Activated T-helper 1 cell treated with anti-CD3 and anti-CD28 coated beads, Interleukin-12 subunit alpha, Interleukin-12 subunit beta, Interleukin-2, Interleukin-4 antibody, amounts not matched to agents 30 ng/mL and 10 ng/mL and 1 ng/mL, durations not matched to agents 14 hours and 24 hours and 36 hours (primary cell): ENCODE results near the gene ANK2. TPM values are rescaled to one million over a fixed set of nuclear protein-coding genes. Genes with fewer than 3 reads are reported as not detected.
"Not testable (repeated sequence)": the region's sequence is repeated elsewhere in the genome, so short reads cannot be mapped to it uniquely, and the experiment has no call there.

ENCODE experiments used
- DNase-seq: peaks from one replicate; pipeline ENCODE4 v3.0.0; 2021; ENCODE audit warnings: low spot score
- H3K27ac Mint-ChIP-seq: one replicate; pipeline ENCODE4 v1.8.0; 2021; ENCODE audit warnings: mild to moderate bottlenecking, mixed read lengths
- H3K27me3 Mint-ChIP-seq: one replicate; pipeline ENCODE4 v1.8.0; 2022; ENCODE audit warnings: mild to moderate bottlenecking, moderate library complexity, mixed read lengths; ENCODE audit not compliant: insufficient read depth
- H3K36me3 Mint-ChIP-seq: one replicate; pipeline ENCODE4 v1.8.0; 2021; ENCODE audit warnings: low read depth, mixed read lengths
- H3K4me1 Mint-ChIP-seq: one replicate; pipeline ENCODE4 v1.8.0; 2021; ENCODE audit warnings: low read depth, mixed read lengths
- H3K4me3 Mint-ChIP-seq: one replicate; pipeline ENCODE4 v1.8.0; 2021; ENCODE audit warnings: mild to moderate bottlenecking, moderate library complexity, mixed read lengths
- H3K9me3 Mint-ChIP-seq: one replicate; pipeline ENCODE4 v1.8.0; 2021; ENCODE audit warnings: mixed read lengths
- intact Hi-C: fragments of 100-400 bp; cut with micrococcal nuclease; formaldehyde crosslinking; loops from one replicate; pipeline ENCODE4 v1.15.1; 2024
- total RNA-seq: library from RNA; stranded (reverse); gene quantifications from 2 replicates; pipeline ENCODE4 v1.2.3, GENCODE V29; 2022

The ANK2 gene
- total RNA-seq, 1 donor from 2014 or later: 3.1 TPM

DNA sequence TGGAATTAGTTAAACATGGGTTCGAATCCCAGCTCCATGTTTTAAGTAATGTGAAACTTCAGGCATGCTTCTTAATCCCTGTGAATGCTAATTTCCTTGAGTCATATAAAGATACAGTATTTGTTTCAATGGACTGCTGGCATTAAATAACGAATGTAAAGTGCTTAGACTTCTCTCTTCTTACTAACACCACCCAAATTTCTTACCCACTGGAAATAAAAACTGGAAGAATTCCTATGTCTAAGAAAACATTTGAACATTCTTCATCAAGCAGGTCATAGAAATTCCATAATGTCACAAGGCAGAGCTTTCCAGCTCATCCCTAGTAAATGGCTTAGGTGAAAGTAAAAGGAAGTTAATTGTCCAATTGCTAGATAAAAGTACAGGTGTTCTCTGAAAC lies 172.5 kb downstream of the ANK2 start:
- Mint-ChIP-seq H3K9me3 (no peaks in the 10 kb centered on the region), H3K4me3 (no peak overlapping the region), H3K36me3 (no peaks in the 10 kb centered on the region), H3K27me3 (peaks cover 4% of the 10 kb centered on the region), H3K4me1 (no peaks in the 10 kb centered on the region), H3K27ac (no peak overlapping the region)
- intact Hi-C loops: no loop called here
- no peak for DNase-seq

DNA sequence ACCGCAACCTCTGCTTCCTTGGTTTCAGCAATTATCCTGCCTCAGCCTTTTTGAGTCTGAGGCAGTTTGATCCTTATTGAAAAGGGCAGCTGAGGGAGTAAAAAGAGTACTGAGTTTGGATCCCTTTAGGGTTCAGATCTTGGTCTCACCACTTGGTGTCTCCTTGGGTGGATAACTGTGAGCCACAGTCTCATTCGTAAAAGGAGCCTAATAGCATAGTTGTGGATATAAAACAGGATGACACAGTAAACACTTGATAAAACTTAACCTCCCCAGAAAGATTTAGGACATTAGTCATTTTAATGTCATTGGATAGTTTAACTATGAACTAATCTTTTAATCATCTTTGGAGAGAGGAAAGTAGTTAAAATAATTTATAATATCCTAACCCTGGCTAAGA lies 173.0 kb downstream of the ANK2 start:
- no peak overlapping the region for H3K27ac Mint-ChIP-seq
- DNase-seq: no peak
- H3K4me3 Mint-ChIP-seq: no peak overlapping the region
- no peaks in the 10 kb centered on the region for H3K36me3 Mint-ChIP-seq
- peaks cover 4% of the 10 kb centered on the region for H3K27me3 Mint-ChIP-seq
- no peaks in the 10 kb centered on the region for H3K4me1 Mint-ChIP-seq
- no peaks in the 10 kb centered on the region for H3K9me3 Mint-ChIP-seq
- intact Hi-C loops: no loop called here

DNA sequence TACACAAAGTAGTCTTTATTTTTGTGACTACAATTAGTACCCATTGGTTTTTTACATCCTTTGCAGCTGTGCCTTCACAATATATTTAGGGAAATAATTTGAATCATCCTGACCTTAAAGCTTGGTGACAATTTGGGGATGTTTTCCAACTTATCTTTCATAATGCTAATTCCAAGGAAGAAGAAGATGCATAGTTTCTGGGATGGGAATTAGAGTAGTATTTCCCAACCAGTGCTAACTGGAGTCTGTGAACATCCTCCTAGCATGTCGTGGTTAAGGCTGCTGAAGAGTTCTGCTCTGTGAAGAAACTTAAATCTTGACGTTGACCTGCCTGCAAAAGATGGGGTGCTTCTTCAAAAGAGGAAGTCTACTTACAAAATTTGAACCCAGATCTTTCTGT lies 173.5 kb downstream of the ANK2 start:
- no peak overlapping the region for H3K4me3 Mint-ChIP-seq
- H3K4me1 Mint-ChIP-seq: no peaks in the 10 kb centered on the region
- peaks cover 4% of the 10 kb centered on the region for H3K27me3 Mint-ChIP-seq
- intact Hi-C loops: no loop called here
- H3K9me3 Mint-ChIP-seq: no peaks in the 10 kb centered on the region
- no peak for DNase-seq
- no peaks in the 10 kb centered on the region for H3K36me3 Mint-ChIP-seq
- no peak overlapping the region for H3K27ac Mint-ChIP-seq

DNA sequence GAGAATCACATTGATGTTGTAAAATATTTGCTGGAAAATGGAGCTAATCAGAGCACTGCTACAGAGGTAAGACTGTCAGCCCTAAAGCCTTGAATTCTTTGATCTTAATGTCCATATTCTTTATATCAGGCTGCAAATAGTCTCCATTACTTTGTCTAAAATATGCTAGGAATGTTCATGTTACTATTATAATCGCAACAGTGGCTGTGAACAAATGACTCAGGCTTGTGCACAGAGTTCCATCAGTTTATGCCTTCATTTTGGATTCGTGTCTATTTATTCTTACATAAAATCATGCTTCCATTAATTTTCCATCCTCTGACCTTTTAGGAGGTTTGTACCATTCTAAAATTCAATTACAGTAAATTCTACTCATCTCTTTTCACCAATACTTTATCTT lies 182.7 kb downstream of the ANK2 start:
- intact Hi-C loops: no loop called here
- Mint-ChIP-seq H3K27ac (no peak overlapping the region), H3K9me3 (no peaks in the 10 kb centered on the region), H3K4me1 (no peaks in the 10 kb centered on the region), H3K36me3 (no peaks in the 10 kb centered on the region), H3K4me3 (no peak overlapping the region), H3K27me3 (no peaks in the 10 kb centered on the region)
- DNase-seq: no peak

- Mint-ChIP-seq H3K27me3 (no peaks in the 10 kb centered on the region), H3K4me3 (no peak overlapping the region), H3K36me3 (no peaks in the 10 kb centered on the region), H3K9me3 (no peaks in the 10 kb centered on the region), H3K27ac (no peak overlapping the region), H3K4me1 (no peaks in the 10 kb centered on the region)
- no peak for DNase-seq
- intact Hi-C loops: no loop called here
Measured at GRCh38 chr4:113236916-113237315, 187.5 kb downstream of the ANK2 start.

- Mint-ChIP-seq H3K4me3 (no peak overlapping the region), H3K4me1 (no peaks in the 10 kb centered on the region), H3K27me3 (peaks cover 2% of the 10 kb centered on the region), H3K27ac (no peak overlapping the region), H3K9me3 (no peaks in the 10 kb centered on the region), H3K36me3 (no peaks in the 10 kb centered on the region)
- intact Hi-C loops: no loop called here
- no peak for DNase-seq
Measured at GRCh38 chr4:113243312-113243711, 193.9 kb downstream of the ANK2 start.

DNA sequence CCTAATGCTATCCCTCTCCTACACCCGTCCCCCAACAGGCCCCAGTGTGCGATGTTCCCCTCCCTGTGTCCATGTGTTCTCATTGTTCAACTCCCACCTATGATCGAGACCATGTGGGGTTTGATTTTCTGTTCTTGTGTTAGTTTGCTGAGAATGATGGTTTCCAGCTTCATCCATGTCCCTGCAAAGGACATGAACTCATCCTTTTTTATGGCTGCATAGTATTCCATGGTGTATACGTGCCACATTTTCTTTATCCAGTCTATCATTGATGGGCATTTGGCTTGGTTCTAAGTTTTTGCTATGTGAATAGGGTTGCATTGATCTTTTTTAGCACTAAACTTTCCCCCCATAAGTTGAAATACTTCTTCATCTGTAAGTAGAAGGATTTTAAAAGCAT lies 195.3 kb downstream of the ANK2 start:
- H3K27ac Mint-ChIP-seq, H3K27me3 Mint-ChIP-seq, H3K4me1 Mint-ChIP-seq, H3K9me3 Mint-ChIP-seq, DNase-seq, H3K36me3 Mint-ChIP-seq, intact Hi-C loops, H3K4me3 Mint-ChIP-seq: not testable (repeated sequence)

- Mint-ChIP-seq H3K9me3 (no peaks in the 10 kb centered on the region), H3K36me3 (no peaks in the 10 kb centered on the region), H3K4me3 (no peak overlapping the region), H3K27ac (no peak overlapping the region), H3K4me1 (no peaks in the 10 kb centered on the region), H3K27me3 (peaks cover 4% of the 10 kb centered on the region)
- intact Hi-C loops: no loop called here
- DNase-seq: no peak
Measured at GRCh38 chr4:113248320-113248719, 198.9 kb downstream of the ANK2 start.

- no peak for DNase-seq
- Mint-ChIP-seq H3K27me3 (no peaks in the 10 kb centered on the region), H3K4me3 (no peak overlapping the region), H3K36me3 (no peaks in the 10 kb centered on the region), H3K9me3 (no peaks in the 10 kb centered on the region), H3K4me1 (no peaks in the 10 kb centered on the region), H3K27ac (no peak overlapping the region)
- intact Hi-C loops: no loop called here
Measured at GRCh38 chr4:113255628-113256027, 206.2 kb downstream of the ANK2 start.

GRCh38 chr4:113256946-113257345 lies 207.5 kb downstream of the ANK2 start:
- H3K27ac Mint-ChIP-seq: no peak overlapping the region
- no peaks in the 10 kb centered on the region for H3K27me3 Mint-ChIP-seq
- intact Hi-C loops: no loop called here
- H3K9me3 Mint-ChIP-seq: no peaks in the 10 kb centered on the region
- no peak overlapping the region for H3K4me3 Mint-ChIP-seq
- no peak for DNase-seq
- H3K4me1 Mint-ChIP-seq: no peaks in the 10 kb centered on the region
- H3K36me3 Mint-ChIP-seq: no peaks in the 10 kb centered on the region

- H3K4me3 Mint-ChIP-seq: no peak overlapping the region
- no peak overlapping the region for H3K27ac Mint-ChIP-seq
- intact Hi-C loops: no loop called here
Measured at GRCh38 chr4:113260688-113261087, 211.2 kb downstream of the ANK2 start.

GRCh38 chr4:113263274-113263673 lies 213.8 kb downstream of the ANK2 start:
- Mint-ChIP-seq H3K9me3 (no peaks in the 10 kb centered on the region), H3K4me3 (no peak overlapping the region), H3K4me1 (no peaks in the 10 kb centered on the region), H3K27me3 (peaks cover 1% of the 10 kb centered on the region), H3K36me3 (no peaks in the 10 kb centered on the region), H3K27ac (no peak overlapping the region)
- intact Hi-C loops: no loop called here
- no peak for DNase-seq

More at GRCh38 chr4:113260688-113261087, 211.2 kb downstream of the ANK2 start:
- H3K4me1 Mint-ChIP-seq: no peaks in the 10 kb centered on the region
- no peaks in the 10 kb centered on the region for H3K9me3 Mint-ChIP-seq
- H3K27me3 Mint-ChIP-seq: peaks cover 1% of the 10 kb centered on the region
- no peak for DNase-seq
- H3K36me3 Mint-ChIP-seq: no peaks in the 10 kb centered on the region

- intact Hi-C loops: no loop called here
- Mint-ChIP-seq H3K4me1 (no peaks in the 10 kb centered on the region), H3K27me3 (peaks cover 3% of the 10 kb centered on the region), H3K27ac (no peak overlapping the region), H3K36me3 (no peaks in the 10 kb centered on the region), H3K4me3 (no peak overlapping the region), H3K9me3 (no peaks in the 10 kb centered on the region)
- no peak for DNase-seq
Measured at GRCh38 chr4:113270520-113271319, 221.3 kb downstream of the ANK2 start.

GRCh38 chr4:113272523-113272922 lies 223.1 kb downstream of the ANK2 start:
- no peak for DNase-seq
- H3K27ac Mint-ChIP-seq: no peak overlapping the region
- intact Hi-C loops: no loop called here
- no peaks in the 10 kb centered on the region for H3K36me3 Mint-ChIP-seq
- H3K27me3 Mint-ChIP-seq: peaks cover 3% of the 10 kb centered on the region
- H3K4me1 Mint-ChIP-seq: no peaks in the 10 kb centered on the region
- no peaks in the 10 kb centered on the region for H3K9me3 Mint-ChIP-seq
- H3K4me3 Mint-ChIP-seq: no peak overlapping the region
